HepG2 (cell line): ENCODE results near the gene KIAA1958. TPM values are rescaled to one million over a fixed set of nuclear protein-coding genes. Genes with fewer than 3 reads are reported as not detected.

Experiments
- ATAC-seq: fragments of 200-7000 bp; cut with Tn5 transposase; 3 replicates; pipeline ENCODE4 v1.9.1; 2020; ENCODE audit warnings: mild to moderate bottlenecking, moderate library complexity
- BruUV-seq: library from RNA; stranded (reverse); fragments of 400-500 nt; replicated peaks from 2 replicates; lab custom pipeline; 2021; lab: Mats Ljungman, UMichigan
- CTCF ChIA-PET: fragments of 300-600 bp; formaldehyde crosslinking; extraction: SDS; loops from one replicate; lab custom pipeline; 2021; ENCODE audit warnings: low total read pairs, inconsistent platforms, low intra/inter-chr PET ratio; lab: Yijun Ruan, JAX
- POLR2A ChIA-PET: fragments of 350-600 bp; sonication (Branson Sonifier 250); formaldehyde crosslinking; loops from one replicate; lab custom pipeline; 2020; ENCODE audit warnings: antibody characterized with exemption, inconsistent platforms; lab: Yijun Ruan, JAX
- DNase-seq: peaks from one replicate; pipeline ENCODE4 v3.0.0-alpha.2; 2015; ENCODE audit warnings: low spot score
- FAIRE-seq: peaks from 3 replicates; lab custom pipeline; 2011; peaks lifted over from hg19 to GRCh38; lab: Jason Lieb, UNC
- H2AFZ ChIP-seq: one replicate; pipeline ENCODE4 v1.6.1; 2011; ENCODE audit warnings: low read length, inconsistent platforms
- H3K27ac ChIP-seq: fragments of 300-600 bp; 3 replicates; pipeline ENCODE4 v1.8.0; 2011; ENCODE audit warnings: mixed run types, mild to moderate bottlenecking, mixed read lengths, low read length, inconsistent platforms; ENCODE audit not compliant: insufficient read depth; ENCODE audit errors: extremely low read length
- H3K27me3 ChIP-seq, 2 experiments: fragments of 200-600 bp in 1 of 2; 2 replicates in 1 of 2; 3 replicates in 1 of 2; pipeline versions ENCODE4 v1.6.0 to v1.8.0; 2011; ENCODE audit warnings: low read length in 2 of 2, mild to moderate bottlenecking in 2 of 2, moderate library complexity in 2 of 2, inconsistent platforms in 1 of 2; ENCODE audit not compliant: insufficient read depth in 2 of 2, control insufficient read depth in 1 of 2
- H3K36me3 ChIP-seq, 2 experiments: fragments of 200-600 bp in 1 of 2; replicated peaks in 1 of 2; 2 replicates in 1 of 2; 3 replicates in 1 of 2; pipeline versions ENCODE4 v1.5.1 to v1.8.0; 2011; ENCODE audit warnings: low read length in 2 of 2, inconsistent platforms in 1 of 2; ENCODE audit not compliant: insufficient read depth in 2 of 2, control insufficient read depth in 1 of 2
- H3K4me1 ChIP-seq: 2 replicates; pipeline ENCODE4 v1.5.1; 2012; ENCODE audit warnings: low read length, inconsistent platforms; ENCODE audit not compliant: insufficient read depth
- H3K4me2 ChIP-seq: 2 replicates; pipeline ENCODE4 v1.6.0; 2011; ENCODE audit warnings: low read depth, low read length, inconsistent platforms
- H3K4me3 ChIP-seq, 3 experiments: fragments of 200-600 bp in 1 of 3; sonication (generic), shearing (Covaris generic) in 1 of 3; replicated peaks in 1 of 3; 2 replicates each; pipeline ENCODE4 v1.5.1; 2011 to 2016; ENCODE audit warnings: low read length in 3 of 3, inconsistent platforms in 2 of 3, low read depth in 2 of 3, mild to moderate bottlenecking in 2 of 3, control low read depth in 1 of 3, mixed read lengths in 1 of 3; ENCODE audit not compliant: insufficient read depth in 1 of 3
- H3K79me2 ChIP-seq: one replicate; pipeline ENCODE4 v1.6.1; 2011; ENCODE audit warnings: low read length, inconsistent platforms; ENCODE audit not compliant: insufficient read depth
- H3K9ac ChIP-seq: 2 replicates; pipeline ENCODE4 v1.6.0; 2011; ENCODE audit warnings: mild to moderate bottlenecking, low read depth, low read length, inconsistent platforms; ENCODE audit not compliant: insufficient read depth
- H3K9me3 ChIP-seq: 2 replicates; pipeline ENCODE4 v1.5.1; 2012; ENCODE audit warnings: mild to moderate bottlenecking, low read length
- H4K20me1 ChIP-seq: 2 replicates; pipeline ENCODE4 v1.6.0; 2011; ENCODE audit warnings: inconsistent platforms, mild to moderate bottlenecking, low read length, moderate library complexity; ENCODE audit not compliant: insufficient read depth
- ARNTL ChIP-seq: sonication (generic); formaldehyde crosslinking; IDR thresholded peaks from 2 replicates; pipeline ENCODE4 v1.4.0; 2020; ENCODE audit warnings: mild to moderate bottlenecking, missing genetic modification reagents
- CEBPG ChIP-seq: IDR thresholded peaks from 2 replicates; pipeline ENCODE4 v1.6.1; 2016
- ELF3 ChIP-seq: IDR thresholded peaks from 2 replicates; pipeline ENCODE4 v1.6.1; 2016; ENCODE audit warnings: missing genetic modification reagents, missing compliant biosample characterization
- KDM4B ChIP-seq: sonication (generic); formaldehyde crosslinking; IDR thresholded peaks from 2 replicates; pipeline ENCODE4 v1.4.0; 2020; ENCODE audit warnings: missing genetic modification reagents
- KDM6A ChIP-seq: IDR thresholded peaks from 2 replicates; pipeline ENCODE4 v1.6.1; 2016; ENCODE audit warnings: low read depth
- MAFF ChIP-seq: IDR thresholded peaks from 2 replicates; pipeline ENCODE4 v1.6.1; 2011; ENCODE audit warnings: low read depth, low read length, improper control_type of control experiment
- MAFK ChIP-seq, 2 experiments: IDR thresholded peaks in 1 of 2; conservative IDR thresholded peaks in 1 of 2; 2 replicates each; pipeline ENCODE4 v1.6.1; 2011; ENCODE audit warnings: improper control_type of control experiment in 2 of 2, low read length in 2 of 2
- NFE2L2 ChIP-seq: fragments of 150-350 bp; IDR thresholded peaks from 2 replicates; pipeline ENCODE4 v1.6.1; 2014; ENCODE audit warnings: low read length
- POLR2AphosphoS5 ChIP-seq: IDR thresholded peaks from 2 replicates; pipeline ENCODE4 v1.6.1; 2012; ENCODE audit warnings: low read depth, low read length
- ZNF143 ChIP-seq: sonication (generic); formaldehyde crosslinking; IDR thresholded peaks from 2 replicates; pipeline ENCODE4 v1.4.0; 2020; ENCODE audit warnings: missing genetic modification reagents
- ZNF230 ChIP-seq: sonication (generic); formaldehyde crosslinking; IDR thresholded peaks from 2 replicates; pipeline ENCODE4 v1.4.0; 2020; ENCODE audit warnings: mild to moderate bottlenecking, missing genetic modification reagents
- ZNF326 ChIP-seq: sonication (generic); formaldehyde crosslinking; IDR thresholded peaks from 2 replicates; pipeline ENCODE4 v1.4.0; 2020; ENCODE audit warnings: missing genetic modification reagents, borderline replicate concordance
- ZNF496 ChIP-seq: sonication (generic); formaldehyde crosslinking; IDR thresholded peaks from 2 replicates; pipeline ENCODE4 v1.8.1; 2023; ENCODE audit warnings: mild to moderate bottlenecking, moderate library complexity, missing genetic modification reagents; ENCODE audit not compliant: insufficient replicate concordance
- ZNF704 ChIP-seq: sonication (generic); formaldehyde crosslinking; IDR thresholded peaks from 2 replicates; pipeline ENCODE4 v1.8.1; 2023; ENCODE audit warnings: mild to moderate bottlenecking, inconsistent platforms, moderate library complexity, missing genetic modification reagents, borderline replicate concordance
- ZNF746 ChIP-seq: sonication (generic); formaldehyde crosslinking; IDR thresholded peaks from 2 replicates; pipeline ENCODE4 v1.8.0; 2022; ENCODE audit warnings: mild to moderate bottlenecking, missing genetic modification reagents
- WGBS: methylation state at CpG from one replicate; pipeline ENCODE4 v1.1.6; 2017; ENCODE audit warnings: low lambda C conversion rate; 5-methylcytosine and 5-hydroxymethylcytosine counted together
- in situ Hi-C: cut with HindIII; loops from 2 replicates; pipeline ENCODE4 v1.10.0; 2017; ENCODE audit warnings: low pct_unique_long_range_greater_than_20kb; ENCODE audit not compliant: extremely low pct_ligation_motif_present
- intact Hi-C: fragments of 100-400 bp; cut with micrococcal nuclease; formaldehyde crosslinking; loops from one replicate; pipeline ENCODE4 v1.10.0; 2022; ENCODE audit not compliant: unreplicated experiment
- polyA plus RNA-seq, 8 experiments: library from polyadenylated mRNA; depleted of rRNA in 3 of 8; stranded (reverse) in 7 of 8; unstranded in 1 of 8; fragments of >200 nt; fragmentation: Illumina TruSeq in 4 of 8; extraction: Trizol in 4 of 8; gene quantifications; 2 replicates each; pipeline versions ENCODE4 v1.2.1 to v1.2.3, GENCODE V29; 2011 to 2016; ENCODE audit warnings: low read depth in 4 of 8, missing spikeins in 1 of 8, mixed read lengths in 1 of 8; ENCODE audit not compliant: insufficient read depth in 1 of 8
- total RNA-seq, 5 experiments: library from RNA; depleted of rRNA; stranded (reverse); fragments of >200 nt; fragmentation: Illumina TruSeq; extraction: Trizol; gene quantifications; 2 replicates each; pipeline ENCODE4 v1.2.3, GENCODE V29; 2016; ENCODE audit warnings: low read depth in 1 of 5
- TF ChIP-seq, protein P1 (sequence below): sonication (generic); formaldehyde crosslinking; IDR thresholded peaks from 2 replicates; pipeline ENCODE4 v1.8.0; 2022; ENCODE audit warnings: mild to moderate bottlenecking, missing genetic modification reagents
- TF ChIP-seq, protein P2 (sequence below): sonication (generic); formaldehyde crosslinking; IDR thresholded peaks from 2 replicates; pipeline ENCODE4 v1.5.0; 2020; ENCODE audit warnings: mild to moderate bottlenecking, missing genetic modification reagents
- TF ChIP-seq, protein P3 (sequence below): sonication (generic); formaldehyde crosslinking; IDR thresholded peaks from 2 replicates; pipeline ENCODE4 v1.4.0; 2020; ENCODE audit warnings: missing genetic modification reagents

KIAA1958 gene
- total and polyA plus RNA-seq, 2 of the 13 experiments (the other 11 are each of a cell fraction or from before 2014, with no cell fraction given): 8.5 to 10.3 TPM

- no peak for DNase-seq
- BruUV-seq: no TSS peak
- TF ChIP-seq ZNF496 (CRISPR knock-in tag) (no peak), ZNF143 (CRISPR knock-in tag) (no peak), POLR2AphosphoS5 (no peak), CEBPG (no peak), KDM4B (CRISPR knock-in tag) (no peak), ZNF746 (CRISPR knock-in tag) (no peak), ZNF230 (no peak), ELF3 (CRISPR knock-in tag) (no peak), KDM6A (CRISPR knock-in tag) (no peak), MAFF (peak; percentile 45; the same call in 1 of the 2 replicates), ZNF704 (CRISPR knock-in tag) (no peak), NFE2L2 (peak; percentile 73), MAFK (conservative IDR thresholded peaks at IDR 0.05 in 1 of 2, IDR thresholded peaks at IDR 0.05 in 1 of 2; ENCODE audit: low read length in 2 of 2) (peak; percentile 56 to 58; a peak in 3 of 4 replicates), ARNTL (CRISPR knock-in tag) (no peak), ZNF326 (CRISPR knock-in tag) (no peak)
- TF ChIP-seq, protein P1, sequence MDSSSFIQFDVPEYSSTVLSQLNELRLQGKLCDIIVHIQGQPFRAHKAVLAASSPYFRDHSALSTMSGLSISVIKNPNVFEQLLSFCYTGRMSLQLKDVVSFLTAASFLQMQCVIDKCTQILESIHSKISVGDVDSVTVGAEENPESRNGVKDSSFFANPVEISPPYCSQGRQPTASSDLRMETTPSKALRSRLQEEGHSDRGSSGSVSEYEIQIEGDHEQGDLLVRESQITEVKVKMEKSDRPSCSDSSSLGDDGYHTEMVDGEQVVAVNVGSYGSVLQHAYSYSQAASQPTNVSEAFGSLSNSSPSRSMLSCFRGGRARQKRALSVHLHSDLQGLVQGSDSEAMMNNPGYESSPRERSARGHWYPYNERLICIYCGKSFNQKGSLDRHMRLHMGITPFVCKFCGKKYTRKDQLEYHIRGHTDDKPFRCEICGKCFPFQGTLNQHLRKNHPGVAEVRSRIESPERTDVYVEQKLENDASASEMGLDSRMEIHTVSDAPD (CRISPR knock-in tag): no peak
- TF ChIP-seq, protein P2, sequence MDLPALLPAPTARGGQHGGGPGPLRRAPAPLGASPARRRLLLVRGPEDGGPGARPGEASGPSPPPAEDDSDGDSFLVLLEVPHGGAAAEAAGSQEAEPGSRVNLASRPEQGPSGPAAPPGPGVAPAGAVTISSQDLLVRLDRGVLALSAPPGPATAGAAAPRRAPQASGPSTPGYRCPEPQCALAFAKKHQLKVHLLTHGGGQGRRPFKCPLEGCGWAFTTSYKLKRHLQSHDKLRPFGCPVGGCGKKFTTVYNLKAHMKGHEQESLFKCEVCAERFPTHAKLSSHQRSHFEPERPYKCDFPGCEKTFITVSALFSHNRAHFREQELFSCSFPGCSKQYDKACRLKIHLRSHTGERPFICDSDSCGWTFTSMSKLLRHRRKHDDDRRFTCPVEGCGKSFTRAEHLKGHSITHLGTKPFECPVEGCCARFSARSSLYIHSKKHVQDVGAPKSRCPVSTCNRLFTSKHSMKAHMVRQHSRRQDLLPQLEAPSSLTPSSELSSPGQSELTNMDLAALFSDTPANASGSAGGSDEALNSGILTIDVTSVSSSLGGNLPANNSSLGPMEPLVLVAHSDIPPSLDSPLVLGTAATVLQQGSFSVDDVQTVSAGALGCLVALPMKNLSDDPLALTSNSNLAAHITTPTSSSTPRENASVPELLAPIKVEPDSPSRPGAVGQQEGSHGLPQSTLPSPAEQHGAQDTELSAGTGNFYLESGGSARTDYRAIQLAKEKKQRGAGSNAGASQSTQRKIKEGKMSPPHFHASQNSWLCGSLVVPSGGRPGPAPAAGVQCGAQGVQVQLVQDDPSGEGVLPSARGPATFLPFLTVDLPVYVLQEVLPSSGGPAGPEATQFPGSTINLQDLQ (CRISPR knock-in tag): no peak
- TF ChIP-seq, protein P3, sequence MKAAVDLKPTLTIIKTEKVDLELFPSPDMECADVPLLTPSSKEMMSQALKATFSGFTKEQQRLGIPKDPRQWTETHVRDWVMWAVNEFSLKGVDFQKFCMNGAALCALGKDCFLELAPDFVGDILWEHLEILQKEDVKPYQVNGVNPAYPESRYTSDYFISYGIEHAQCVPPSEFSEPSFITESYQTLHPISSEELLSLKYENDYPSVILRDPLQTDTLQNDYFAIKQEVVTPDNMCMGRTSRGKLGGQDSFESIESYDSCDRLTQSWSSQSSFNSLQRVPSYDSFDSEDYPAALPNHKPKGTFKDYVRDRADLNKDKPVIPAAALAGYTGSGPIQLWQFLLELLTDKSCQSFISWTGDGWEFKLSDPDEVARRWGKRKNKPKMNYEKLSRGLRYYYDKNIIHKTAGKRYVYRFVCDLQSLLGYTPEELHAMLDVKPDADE: no peak
- Histone ChIP-seq H3K27me3 (no peaks in the 10 kb centered on the region), H3K9ac (no peak overlapping the region), H3K9me3 (no peaks in the 10 kb centered on the region), H3K36me3 (peaks cover 0 to 1% of the 10 kb centered on the region in 2 experiments; a peak in 3 of 5 replicates), H3K4me1 (peaks cover 77% of the 10 kb centered on the region), H3K4me2 (no peak overlapping the region), H3K4me3 (no peak overlapping the region), H3K79me2 (peaks cover 90% of the 10 kb centered on the region), H2AFZ (no peak overlapping the region), H3K27ac (peak overlapping the region; percentile 29), H4K20me1 (peaks cover 13% of the 10 kb centered on the region)
- no peak for FAIRE-seq
- no peak for ATAC-seq
- intact Hi-C loops: no loop called here
- CTCF ChIA-PET: no interaction called here
- WGBS: 86% methylated on average over 3 of the region's 3 CpGs
- POLR2A ChIA-PET: no interaction called here
- in situ Hi-C loops: no loop called here
Observed at GRCh38 chr9:112502175-112502946, 15.7 kb downstream of the KIAA1958 start.
